ENCODE data around the gene LRRC46. TPM values are rescaled to one million over a fixed set of nuclear protein-coding genes. Genes with fewer than 3 reads are reported as not detected.
A peak's percentile ranks its signal among the peaks of the same experiment; 100 is the strongest.

LRRC46 gene
- total RNA-seq, 4 donors from 2014 or later, result 0.20 TPM; not detected in 3

DNA sequence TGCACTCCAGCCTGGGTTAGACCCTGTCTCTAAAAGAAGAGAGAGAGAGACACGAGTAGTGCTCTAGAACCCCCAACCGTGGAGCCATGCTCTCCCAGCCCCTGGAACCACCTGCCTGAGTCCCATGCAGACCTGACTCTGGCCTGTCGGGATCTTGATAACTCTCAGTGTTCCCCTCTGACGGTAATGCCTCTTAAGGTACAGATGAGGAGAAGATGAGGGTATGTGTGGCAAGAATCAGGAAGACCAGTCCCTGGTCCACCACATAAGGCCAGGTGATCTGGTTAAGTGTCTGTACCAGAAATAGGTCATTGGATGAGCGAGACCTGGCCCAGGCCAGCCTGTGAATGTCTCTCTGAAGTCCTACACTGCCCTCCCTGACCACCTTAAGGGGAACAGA is 28.3 kb upstream of the LRRC46 start:
- no peak overlapping the region for H3K27ac ChIP-seq
- no peak for DNase-seq
- H3K4me1 ChIP-seq, result peaks cover 0 to 23% of the 10 kb centered on the region in 2 donors
- TF ChIP-seq, protein P1, sequence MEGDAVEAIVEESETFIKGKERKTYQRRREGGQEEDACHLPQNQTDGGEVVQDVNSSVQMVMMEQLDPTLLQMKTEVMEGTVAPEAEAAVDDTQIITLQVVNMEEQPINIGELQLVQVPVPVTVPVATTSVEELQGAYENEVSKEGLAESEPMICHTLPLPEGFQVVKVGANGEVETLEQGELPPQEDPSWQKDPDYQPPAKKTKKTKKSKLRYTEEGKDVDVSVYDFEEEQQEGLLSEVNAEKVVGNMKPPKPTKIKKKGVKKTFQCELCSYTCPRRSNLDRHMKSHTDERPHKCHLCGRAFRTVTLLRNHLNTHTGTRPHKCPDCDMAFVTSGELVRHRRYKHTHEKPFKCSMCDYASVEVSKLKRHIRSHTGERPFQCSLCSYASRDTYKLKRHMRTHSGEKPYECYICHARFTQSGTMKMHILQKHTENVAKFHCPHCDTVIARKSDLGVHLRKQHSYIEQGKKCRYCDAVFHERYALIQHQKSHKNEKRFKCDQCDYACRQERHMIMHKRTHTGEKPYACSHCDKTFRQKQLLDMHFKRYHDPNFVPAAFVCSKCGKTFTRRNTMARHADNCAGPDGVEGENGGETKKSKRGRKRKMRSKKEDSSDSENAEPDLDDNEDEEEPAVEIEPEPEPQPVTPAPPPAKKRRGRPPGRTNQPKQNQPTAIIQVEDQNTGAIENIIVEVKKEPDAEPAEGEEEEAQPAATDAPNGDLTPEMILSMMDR (IDR thresholded peaks at IDR 0.05 in 4 of 5, conservative IDR thresholded peaks at IDR 0.05 in 1 of 5), result no peak
- no peak for TF ChIP-seq POLR2A (IDR thresholded peaks at IDR 0.05)
- H3K9me3 ChIP-seq, result no peaks in the 10 kb centered on the region
- ATAC-seq, result no peak
- in situ Hi-C loops (cut with MboI; ENCODE audit: low sequenced_read_pairs in 4 of 4), result loop anchor here in 1 of 4 donors (10.0 kb wide), 1 partner anchor 108 kb away; the partner anchor contains the start of gene TBKBP1
- H3K4me3 ChIP-seq, result no peak overlapping the region
- peaks cover 0 to 5% of the 10 kb centered on the region in 2 donors for H3K36me3 ChIP-seq
- intact Hi-C loops (cut with DNase I; ENCODE audit: low total_unique reads), result loop anchor here (5.0 to 10.0 kb wide), 2 partner anchors 108 to 141 kb away; partner anchors contain the start of gene TBKBP1
- H3K27me3 ChIP-seq, result no peaks in the 10 kb centered on the region

DNA sequence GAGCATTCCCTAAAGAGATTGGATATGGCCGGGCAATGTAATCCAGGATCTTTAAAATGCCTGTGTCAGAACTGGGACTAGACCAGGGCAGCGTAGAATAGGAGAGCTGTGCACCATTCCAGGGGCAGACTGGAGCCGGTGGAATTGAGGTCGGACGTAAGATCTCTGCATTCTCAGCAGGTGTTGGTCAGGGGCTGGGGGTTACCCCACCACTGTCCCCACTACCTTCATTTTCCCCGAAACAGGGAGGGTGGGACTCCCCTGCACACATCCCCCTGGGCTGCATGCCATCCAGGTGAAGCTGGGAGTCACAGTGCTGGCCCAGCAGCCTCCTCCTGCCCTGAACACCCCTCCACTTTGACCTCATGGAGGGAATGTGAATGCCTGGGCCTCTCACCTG is 27.7 kb upstream of the LRRC46 start:
- no peak for ATAC-seq
- intact Hi-C loops (cut with DNase I; ENCODE audit: low total_unique reads) (loop anchor here (5.0 to 10.0 kb wide), 2 partner anchors 109 to 141 kb away; partner anchors contain the start of gene TBKBP1), in situ Hi-C loops (cut with MboI; ENCODE audit: low sequenced_read_pairs in 4 of 4) (loop anchor here in 1 of 4 donors (10.0 kb wide), 1 partner anchor 109 kb away; the partner anchor contains the start of gene TBKBP1)
- Histone ChIP-seq H3K36me3 (peaks cover 0 to 6% of the 10 kb centered on the region in 2 donors), H3K27ac (no peak overlapping the region), H3K27me3 (no peaks in the 10 kb centered on the region), H3K4me1 (peaks cover 0 to 23% of the 10 kb centered on the region in 2 donors), H3K4me3 (no peak overlapping the region), H3K9me3 (no peaks in the 10 kb centered on the region)
- no peak for DNase-seq
- TF ChIP-seq POLR2A (IDR thresholded peaks at IDR 0.05), result no peak
- TF ChIP-seq, protein P1 (IDR thresholded peaks at IDR 0.05 in 4 of 5, conservative IDR thresholded peaks at IDR 0.05 in 1 of 5), result no peak

DNA sequence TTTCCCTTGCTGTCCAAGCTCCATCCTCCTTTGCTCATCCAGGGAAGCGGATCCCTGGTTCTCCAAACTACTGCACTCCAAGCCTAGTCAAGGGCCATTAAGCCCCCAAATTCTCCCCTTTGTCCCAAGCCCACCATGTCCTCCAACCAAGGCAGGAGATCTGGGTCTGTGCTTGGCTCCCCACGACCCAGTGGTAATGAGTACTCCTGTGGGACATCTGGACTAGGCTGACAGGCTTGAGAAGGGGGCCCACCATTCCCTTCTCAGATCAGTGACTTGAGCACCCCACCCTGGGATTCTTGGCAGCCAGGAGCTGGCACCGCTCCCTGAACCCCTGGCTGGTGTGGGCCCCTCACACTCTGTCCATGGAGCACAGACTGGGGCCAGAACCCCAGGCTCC is 27.0 kb upstream of the LRRC46 start:
- in situ Hi-C loops (cut with MboI; ENCODE audit: low sequenced_read_pairs in 4 of 4), result loop anchor here in 1 of 4 donors (10.0 kb wide), 1 partner anchor 110 kb away; the partner anchor contains the start of gene TBKBP1
- intact Hi-C loops (cut with DNase I; ENCODE audit: low total_unique reads), result loop anchor here (5.0 to 10.0 kb wide), 2 partner anchors 110 to 142 kb away; partner anchors contain the start of gene TBKBP1
- H3K4me1 ChIP-seq, result peaks cover 0 to 23% of the 10 kb centered on the region in 2 donors
- TF ChIP-seq POLR2A (IDR thresholded peaks at IDR 0.05), result no peak
- TF ChIP-seq, protein P1 (IDR thresholded peaks at IDR 0.05 in 4 of 5, conservative IDR thresholded peaks at IDR 0.05 in 1 of 5), result no peak
- DNase-seq, result no peak
- ATAC-seq, result no peak
- peaks cover 0 to 13% of the 10 kb centered on the region in 2 donors for H3K36me3 ChIP-seq
- H3K4me3 ChIP-seq, result no peak overlapping the region
- H3K27me3 ChIP-seq, result no peaks in the 10 kb centered on the region
- no peaks in the 10 kb centered on the region for H3K9me3 ChIP-seq
- peak overlapping the region in 1 of 4 donors; percentile 3 for H3K27ac ChIP-seq

DNA sequence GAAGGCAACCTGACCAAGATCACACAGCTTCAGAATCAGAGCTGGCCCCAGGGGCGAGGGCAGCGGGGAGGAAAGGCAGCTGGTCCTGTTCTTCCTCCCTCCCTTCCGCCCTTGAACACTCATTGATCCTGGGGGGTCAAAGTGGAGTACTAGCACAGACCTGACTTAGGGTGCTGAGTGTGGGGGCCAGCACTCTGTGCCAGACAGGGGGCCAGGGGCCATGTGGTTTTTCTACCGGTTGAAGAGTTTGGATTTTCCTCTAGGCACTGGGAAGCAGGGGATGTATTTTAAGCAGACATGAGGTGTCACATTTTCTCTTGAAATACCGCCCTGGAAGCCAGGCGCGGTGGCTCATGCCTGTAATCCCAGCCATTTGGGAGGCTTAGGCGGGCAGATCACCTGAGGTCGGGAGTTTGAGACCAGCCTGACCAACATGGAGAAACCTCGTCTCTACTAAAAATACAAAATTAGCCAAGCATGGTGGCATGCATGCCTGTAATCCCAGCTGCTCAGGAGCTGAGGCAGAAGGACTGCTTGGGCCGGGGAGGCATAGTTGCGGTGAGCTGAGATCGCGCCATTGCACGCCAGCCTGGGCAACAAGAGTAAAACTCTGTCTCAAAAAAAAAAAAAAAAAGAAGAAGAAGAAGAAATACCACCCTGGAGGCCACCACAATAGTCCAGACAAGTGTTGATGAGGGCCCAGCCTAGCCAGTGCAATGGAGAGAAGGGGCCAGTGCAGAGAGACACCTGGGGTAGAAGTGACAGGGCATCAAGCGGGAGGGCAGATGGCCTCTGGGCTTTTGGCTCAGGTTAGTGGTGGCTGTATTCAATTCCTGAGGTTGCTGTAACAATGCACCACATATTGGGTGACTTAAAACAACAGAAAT is 25.2 kb upstream of the LRRC46 start:
- H3K36me3 ChIP-seq, result peaks cover 0 to 16% of the 10 kb centered on the region in 2 donors
- peak; percentile 31 to 66 for ATAC-seq
- no peak overlapping the region for H3K4me3 ChIP-seq
- no peaks in the 10 kb centered on the region for H3K9me3 ChIP-seq
- peaks cover 0 to 28% of the 10 kb centered on the region in 2 donors for H3K4me1 ChIP-seq
- peak; percentile 47 to 58 for DNase-seq
- in situ Hi-C loops (cut with MboI; ENCODE audit: low sequenced_read_pairs in 4 of 4) (loop anchor here in 1 of 4 donors (10.0 kb wide), 1 partner anchor 111 kb away; the partner anchor contains the start of gene TBKBP1), intact Hi-C loops (cut with DNase I; ENCODE audit: low total_unique reads) (loop anchor here (10.0 kb wide), 1 partner anchor 111 kb away; the partner anchor contains the start of gene TBKBP1)
- peak overlapping the region; percentile 61 to 86 (median 74) for H3K27ac ChIP-seq
- peak in 1 of 2 donors; percentile 30 for TF ChIP-seq POLR2A (IDR thresholded peaks at IDR 0.05)
- TF ChIP-seq, protein P1 (IDR thresholded peaks at IDR 0.05 in 4 of 5, conservative IDR thresholded peaks at IDR 0.05 in 1 of 5), result no peak
- H3K27me3 ChIP-seq, result no peaks in the 10 kb centered on the region
